IMR-90 (cell line): ENCODE results near the gene ADGRB3. TPM values are rescaled to one million over a fixed set of nuclear protein-coding genes. Genes with fewer than 3 reads are reported as not detected.

Experiments
- ATAC-seq: fragments of 200-7000 bp; cut with Tn5 transposase; 2 replicates; pipeline ENCODE4 v1.9.1; 2020; ENCODE audit warnings: low read depth, mild to moderate bottlenecking, moderate library complexity
- BruUV-seq: library from RNA; stranded (reverse); fragments of 400-500 nt; replicated peaks from 2 replicates; lab custom pipeline; 2021; lab: Mats Ljungman, UMichigan
- CTCF ChIA-PET: fragments of 300-600 bp; formaldehyde crosslinking; extraction: SDS; loops from one replicate; lab custom pipeline; 2021; ENCODE audit warnings: antibody characterized with exemption; lab: Yijun Ruan, JAX
- POLR2A ChIA-PET: fragments of 300-600 bp; sonication (Branson Sonifier 250); formaldehyde crosslinking; loops from one replicate; lab custom pipeline; 2022; ENCODE audit warnings: antibody characterized with exemption; ENCODE audit not compliant: unreplicated experiment; lab: Charles Lee
- DNase-seq: peaks from one replicate; pipeline ENCODE4 v3.0.0; 2013
- H2AFZ ChIP-seq: replicated peaks from 2 replicates; pipeline ENCODE3; 2013; ENCODE audit warnings: low read length, mild to moderate bottlenecking; ENCODE audit not compliant: poor library complexity
- H2AK5ac ChIP-seq: 2 replicates; pipeline ENCODE4 v1.6.1; 2013; ENCODE audit warnings: low read depth, low read length, inconsistent platforms
- H2AK9ac ChIP-seq: replicated peaks from 2 replicates; pipeline ENCODE3; 2013; ENCODE audit warnings: mild to moderate bottlenecking, low read depth, low read length, moderate library complexity; ENCODE audit not compliant: poor library complexity
- H2BK120ac ChIP-seq: 2 replicates; pipeline ENCODE4 v1.6.1; 2013; ENCODE audit warnings: low read depth, low read length, inconsistent platforms
- H2BK15ac ChIP-seq: 3 replicates; pipeline ENCODE4 v1.6.1; 2013; ENCODE audit warnings: low read depth, low read length, inconsistent platforms
- H2BK20ac ChIP-seq: 2 replicates; pipeline ENCODE4 v1.6.1; 2013; ENCODE audit warnings: low read depth, mild to moderate bottlenecking, inconsistent platforms, low read length, moderate library complexity
- H2BK5ac ChIP-seq: 2 replicates; pipeline ENCODE4 v1.6.1; 2013; ENCODE audit warnings: mild to moderate bottlenecking, low read depth, low read length, inconsistent platforms; ENCODE audit not compliant: poor library complexity, severe bottlenecking
- H3K14ac ChIP-seq: replicated peaks from 2 replicates; pipeline ENCODE4 v1.6.1; 2013; ENCODE audit warnings: low read depth, low read length, inconsistent platforms
- H3K18ac ChIP-seq: 2 replicates; pipeline ENCODE4 v1.6.1; 2013; ENCODE audit warnings: low read depth, low read length, control low read depth
- H3K23ac ChIP-seq: 2 replicates; pipeline ENCODE4 v1.6.1; 2013; ENCODE audit warnings: low read depth, low read length, inconsistent platforms
- H3K27ac ChIP-seq: 2 replicates; pipeline ENCODE4 v1.5.1; 2013; ENCODE audit warnings: mild to moderate bottlenecking, control low read depth, low read length; ENCODE audit not compliant: insufficient read depth
- H3K27me3 ChIP-seq: 2 replicates; pipeline ENCODE4 v1.6.1; 2013; ENCODE audit warnings: low read length; ENCODE audit not compliant: control insufficient read depth, insufficient read depth
- H3K36me3 ChIP-seq: 2 replicates; pipeline ENCODE4 v1.6.1; 2013; ENCODE audit warnings: low read length, mixed read lengths; ENCODE audit not compliant: control insufficient read depth, insufficient read depth
- H3K4ac ChIP-seq: 2 replicates; pipeline ENCODE4 v1.6.1; 2013; ENCODE audit warnings: low read depth, low read length, inconsistent platforms
- H3K4me1 ChIP-seq: 2 replicates; pipeline ENCODE4 v1.6.1; 2013; ENCODE audit warnings: low read length, mixed read lengths; ENCODE audit not compliant: control insufficient read depth, insufficient read depth
- H3K4me2 ChIP-seq: 2 replicates; pipeline ENCODE4 v1.6.1; 2013; ENCODE audit warnings: low read depth, mild to moderate bottlenecking, control low read depth, low read length, moderate library complexity
- H3K4me3 ChIP-seq: 2 replicates; pipeline ENCODE4 v1.5.1; 2013; ENCODE audit warnings: low read depth, mild to moderate bottlenecking, control low read depth, low read length, moderate library complexity; ENCODE audit not compliant: insufficient read depth
- H3K56ac ChIP-seq: 2 replicates; pipeline ENCODE4 v1.6.1; 2013; ENCODE audit warnings: low read length, inconsistent platforms; ENCODE audit not compliant: insufficient read depth; ENCODE audit errors: extremely low read depth
- H3K79me1 ChIP-seq, 2 experiments: 2 replicates each; pipeline ENCODE4 v1.6.1; 2013; ENCODE audit warnings: low read length in 2 of 2, inconsistent platforms in 1 of 2, low read depth in 1 of 2
- H3K9ac ChIP-seq: 2 replicates; pipeline ENCODE4 v1.6.1; 2013; ENCODE audit warnings: low read depth, low read length, control low read depth
- H3K9me1 ChIP-seq: 2 replicates; pipeline ENCODE4 v1.6.1; 2013; ENCODE audit warnings: low read length, inconsistent platforms; ENCODE audit not compliant: insufficient read depth
- H3K9me3 ChIP-seq: 2 replicates; pipeline ENCODE4 v1.6.1; 2013; ENCODE audit warnings: low read length; ENCODE audit not compliant: control insufficient read depth, insufficient read depth
- H4K20me1 ChIP-seq: 2 replicates; pipeline ENCODE4 v1.6.1; 2013; ENCODE audit warnings: low read length, inconsistent platforms; ENCODE audit not compliant: insufficient read depth
- H4K5ac ChIP-seq: 2 replicates; pipeline ENCODE4 v1.6.1; 2013; ENCODE audit warnings: mild to moderate bottlenecking, low read depth, low read length, control low read depth
- H4K8ac ChIP-seq, 2 experiments: 2 replicates each; pipeline ENCODE4 v1.6.1; 2013; ENCODE audit warnings: low read depth in 2 of 2, low read length in 2 of 2, control low read depth in 1 of 2, inconsistent platforms in 1 of 2
- H4K91ac ChIP-seq: 2 replicates; pipeline ENCODE4 v1.6.1; 2013; ENCODE audit warnings: low read depth, low read length, inconsistent platforms; ENCODE audit not compliant: insufficient read depth
- BHLHE40 ChIP-seq: fragments of 150-350 bp; IDR thresholded peaks from 2 replicates; pipeline ENCODE4 v1.6.1; 2016; ENCODE audit warnings: mild to moderate bottlenecking, low read depth, low read length
- CEBPB ChIP-seq: IDR thresholded peaks from 2 replicates; pipeline ENCODE4 v1.6.1; 2012; ENCODE audit warnings: low read depth, low read length, improper control_type of control experiment
- CHD1 ChIP-seq: IDR thresholded peaks from 2 replicates; pipeline ENCODE4 v1.6.1; 2012; ENCODE audit warnings: low read depth, low read length, improper control_type of control experiment
- CTCF ChIP-seq: conservative IDR thresholded peaks from 2 replicates; pipeline ENCODE4 v1.5.1; 2012; ENCODE audit warnings: mild to moderate bottlenecking, low read depth, low read length, improper control_type of control experiment
- ELK1 ChIP-seq: fragments of 150-350 bp; IDR thresholded peaks from 2 replicates; pipeline ENCODE4 v1.6.1; 2016; ENCODE audit warnings: low read depth, mild to moderate bottlenecking, low read length, moderate library complexity, borderline replicate concordance
- FOS ChIP-seq: fragments of 150-350 bp; IDR thresholded peaks from 2 replicates; pipeline ENCODE4 v1.6.1; 2016; ENCODE audit warnings: low read depth, low read length
- MAFK ChIP-seq: IDR thresholded peaks from 2 replicates; pipeline ENCODE4 v1.6.1; 2012; ENCODE audit warnings: low read depth, low read length, improper control_type of control experiment
- MAZ ChIP-seq: IDR thresholded peaks from 2 replicates; pipeline ENCODE4 v1.6.1; 2012; ENCODE audit warnings: low read depth, mild to moderate bottlenecking, low read length, improper control_type of control experiment, moderate library complexity, borderline replicate concordance
- MXI1 ChIP-seq: IDR thresholded peaks from 2 replicates; pipeline ENCODE4 v1.6.1; 2012; ENCODE audit warnings: low read depth, mild to moderate bottlenecking, low read length, moderate library complexity, borderline replicate concordance
- NFE2L2 ChIP-seq: fragments of 150-350 bp; IDR thresholded peaks from 2 replicates; pipeline ENCODE4 v1.6.1; 2016; ENCODE audit warnings: low read depth, mild to moderate bottlenecking, low read length
- POLR2A ChIP-seq: IDR thresholded peaks from 2 replicates; pipeline ENCODE4 v1.6.1; 2012; ENCODE audit warnings: mild to moderate bottlenecking, low read depth, low read length
- RAD21 ChIP-seq: IDR thresholded peaks from 2 replicates; pipeline ENCODE4 v1.6.1; 2012; ENCODE audit warnings: low read length, improper control_type of control experiment
- RCOR1 ChIP-seq: IDR thresholded peaks from 2 replicates; pipeline ENCODE4 v1.6.1; 2012; ENCODE audit warnings: mild to moderate bottlenecking, low read length, improper control_type of control experiment; ENCODE audit not compliant: insufficient replicate concordance
- RFX5 ChIP-seq: IDR thresholded peaks from 2 replicates; pipeline ENCODE4 v1.8.0; 2012; ENCODE audit warnings: low read depth, mild to moderate bottlenecking, low read length, moderate library complexity
- SMC3 ChIP-seq: fragments of 150-350 bp; IDR thresholded peaks from 2 replicates; pipeline ENCODE4 v1.6.1; 2016; ENCODE audit warnings: low read depth, mild to moderate bottlenecking, antibody characterized with exemption, low read length, moderate library complexity
- USF2 ChIP-seq: fragments of 150-350 bp; IDR thresholded peaks from 2 replicates; pipeline ENCODE4 v1.6.1; 2017; ENCODE audit warnings: mild to moderate bottlenecking, antibody characterized with exemption, low read length, low read depth
- WGBS, 2 experiments: methylation state at CpG; one replicate each; pipeline versions ENCODE4 v1.1.5 to v1.1.7; 2013; ENCODE audit warnings: missing lambda C conversion rate in 2 of 2; ENCODE audit not compliant: insufficient read length in 1 of 2; ENCODE audit errors: extremely low coverage in 2 of 2; 5-methylcytosine and 5-hydroxymethylcytosine counted together
- dilution Hi-C: fragments of 300-500 bp; cut with HindIII; formaldehyde crosslinking; loops from one replicate; pipeline ENCODE4 v1.14.3; 2018; ENCODE audit warnings: low sequenced_read_pairs; ENCODE audit not compliant: unreplicated experiment
- in situ Hi-C: fragments of 300-500 bp; cut with MboI; formaldehyde crosslinking; loops from 3 replicates; pipeline ENCODE4 v1.14.3; 2019; ENCODE audit warnings: low sequenced_read_pairs, inconsistent platforms, mixed read lengths
- intact Hi-C: fragments of 100-400 bp; cut with micrococcal nuclease; formaldehyde crosslinking; loops from 2 replicates; pipeline ENCODE4 v1.10.0; 2022
- polyA plus RNA-seq, 3 experiments: library from polyadenylated mRNA; depleted of rRNA; stranded (reverse); fragments of >200 nt; gene quantifications; 2 replicates each; pipeline ENCODE4 v1.2.3, GENCODE V29; 2012; ENCODE audit warnings: low replicate concordance in 1 of 3
- total RNA-seq: library from RNA; depleted of rRNA; stranded (reverse); fragments of >200 nt; gene quantifications from 2 replicates; pipeline ENCODE4 v1.2.3, GENCODE V29; 2012

Gene ADGRB3
- total and polyA plus RNA-seq, 2 of the 4 experiments (the other 2 are of a cell fraction): not detected

- TF ChIP-seq USF2 (no peak), MAFK (no peak), SMC3 (no peak), RCOR1 (no peak), RAD21 (no peak), MAZ (no peak), BHLHE40 (no peak), NFE2L2 (no peak), CEBPB (no peak), CTCF (no peak), MXI1 (no peak), POLR2A (no peak), ELK1 (no peak), CHD1 (no peak), RFX5 (no peak), FOS (no peak)
- in situ Hi-C loops (no loop called here), intact Hi-C loops (no loop called here), dilution Hi-C loops (no loop called here)
- Histone ChIP-seq H3K4me3 (no peak overlapping the region), H3K9me3 (no peaks in the 10 kb centered on the region), H3K9ac (no peak overlapping the region), H3K4me2 (no peak overlapping the region), H3K23ac (no peak overlapping the region), H2AK5ac (no peak overlapping the region), H3K14ac (no peak overlapping the region), H2BK20ac (no peak overlapping the region), H4K20me1 (no peaks in the 10 kb centered on the region), H2AK9ac (no peak overlapping the region), H3K27me3 (no peaks in the 10 kb centered on the region), H3K18ac (no peak overlapping the region), H2AFZ (no peak overlapping the region), H2BK15ac (no peak overlapping the region), H3K9me1 (no peaks in the 10 kb centered on the region), H2BK5ac (no peak overlapping the region), H4K8ac (no peak overlapping the region), H3K79me1 (no peaks in the 10 kb centered on the region), H3K56ac (no peak overlapping the region), H2BK120ac (no peak overlapping the region), H3K4ac (no peak overlapping the region), H3K27ac (no peak overlapping the region), H4K5ac (no peak overlapping the region), H3K36me3 (no peaks in the 10 kb centered on the region), H3K4me1 (no peaks in the 10 kb centered on the region), H4K91ac (no peak overlapping the region)
- POLR2A ChIA-PET: no interaction called here
- BruUV-seq: no TSS peak
- WGBS, 2 experiments: no CpG with 5 or more reads among the region's 5 CpGs
- DNase-seq (no peak), ATAC-seq (no peak)
- CTCF ChIA-PET: no interaction called here
Measured at GRCh38 chr6:68947721-68948120, 312.6 kb downstream of the ADGRB3 start.
